ENCODE measurements around the gene HDAC7.
"Not testable (repeated sequence)": the region's sequence is repeated elsewhere in the genome, so short reads cannot be mapped to it uniquely, and the experiment has no call there.

The HDAC7 gene

DNA sequence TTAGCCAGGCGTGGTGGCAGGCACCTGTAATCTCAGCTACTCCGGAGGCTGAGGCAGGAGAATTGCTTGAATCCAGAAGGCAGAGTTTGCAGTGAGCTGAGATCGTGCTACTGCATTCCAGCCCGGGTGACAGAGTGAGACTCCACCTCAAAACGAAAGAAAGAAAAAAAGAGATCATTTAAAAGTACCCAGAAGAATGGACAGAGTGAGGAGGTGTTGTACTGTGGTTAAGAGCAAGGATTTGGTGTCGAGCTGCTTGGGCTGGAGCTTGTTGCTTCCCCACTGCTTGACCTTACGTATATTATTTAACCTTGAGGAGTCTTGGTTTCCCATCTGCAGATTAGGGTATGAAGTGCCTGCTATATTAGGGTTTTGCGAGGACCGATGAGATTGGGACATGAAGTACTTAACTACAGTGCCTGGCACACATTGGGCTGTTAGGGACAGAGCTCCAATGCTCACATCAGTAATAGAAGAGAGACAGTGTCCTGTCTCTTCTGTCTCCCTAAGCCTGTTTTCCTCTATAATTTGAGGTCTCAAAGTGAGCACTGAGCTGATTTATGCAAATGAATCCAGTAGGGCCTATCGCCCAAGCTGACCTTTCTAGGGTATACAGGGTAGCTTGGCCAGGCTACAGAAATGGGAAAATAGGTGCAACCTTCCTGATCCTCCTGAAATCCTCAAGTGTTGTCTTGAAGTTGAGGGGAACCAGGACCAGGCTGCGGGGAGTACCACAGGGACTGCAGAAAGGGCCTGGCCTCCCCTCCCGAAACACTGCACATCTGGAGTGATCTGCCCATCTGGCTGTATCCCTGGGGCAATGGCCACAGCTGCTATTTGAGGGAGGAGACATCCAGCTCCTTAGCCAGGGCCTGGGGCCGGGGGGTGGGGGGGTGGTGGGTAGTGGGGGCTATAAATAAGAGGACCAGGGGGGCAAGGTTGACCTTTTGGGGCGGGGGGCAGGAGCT, 8.6 kb upstream of the HDAC7 start:
- no peak for DNase-seq

DNA sequence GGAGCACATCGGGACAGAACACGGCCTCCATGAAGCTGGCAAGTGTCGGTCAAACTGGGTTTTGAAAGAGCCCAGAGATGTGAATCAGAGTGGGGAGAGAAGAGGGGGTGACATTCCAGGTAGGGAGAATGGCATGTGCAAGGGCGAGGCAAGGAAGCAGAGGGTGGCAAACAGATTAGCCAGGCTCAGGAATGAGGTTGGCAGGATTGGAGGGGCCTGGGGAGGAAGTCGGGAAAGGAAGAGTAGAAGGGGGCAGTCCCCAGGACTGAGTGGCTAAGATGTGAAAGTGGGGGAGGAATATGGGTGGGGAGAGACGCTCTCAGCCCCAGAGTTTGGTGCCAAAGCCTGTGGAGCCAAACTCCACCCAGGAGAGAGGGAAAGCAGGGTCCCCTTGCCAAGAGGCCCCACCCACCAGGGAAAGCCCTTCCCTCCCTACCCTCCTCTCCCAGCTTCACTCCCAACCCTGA, 5.5 kb upstream of the HDAC7 start:
- DNase-seq = no peak

DNA sequence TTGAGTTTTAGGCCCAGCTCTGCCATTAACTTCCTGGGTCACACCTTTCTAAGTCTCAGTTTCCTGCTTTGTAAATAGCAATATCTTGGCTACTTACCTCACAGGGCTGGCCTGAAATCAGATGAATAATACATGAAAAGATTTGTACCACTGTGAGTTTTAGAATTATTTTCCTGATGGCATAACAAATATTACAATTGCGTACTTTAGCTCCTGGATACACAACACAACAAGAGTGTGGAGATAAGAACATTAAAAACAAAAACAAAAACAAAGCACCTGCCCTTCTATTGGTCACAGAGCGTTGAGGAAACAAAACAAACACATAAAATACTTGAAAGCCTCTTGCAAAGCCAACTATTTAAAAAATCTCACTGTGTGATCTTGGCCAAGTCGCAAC, 4.9 kb upstream of the HDAC7 start:
- DNase-seq = no peak

DNA sequence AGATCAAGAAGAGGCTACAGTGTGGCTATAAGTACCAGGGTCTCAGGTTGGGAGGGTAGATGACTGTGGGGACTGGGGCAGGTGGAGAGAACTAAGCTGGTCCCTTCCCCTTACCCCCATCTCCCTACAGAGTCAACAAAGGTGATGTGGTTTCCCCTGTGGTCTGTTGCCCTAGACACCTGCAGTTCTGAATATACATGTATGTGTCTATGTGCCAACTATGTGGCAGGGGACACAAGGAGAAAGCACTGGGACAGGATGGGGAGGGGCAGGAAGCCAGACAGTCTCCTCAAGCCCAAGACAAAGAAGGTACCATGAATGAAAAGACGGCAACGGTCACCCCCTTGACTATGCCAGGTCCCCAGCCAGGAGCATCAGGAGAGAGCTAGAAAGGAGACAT, 4.5 kb upstream of the HDAC7 start:
- no peak for DNase-seq

DNA sequence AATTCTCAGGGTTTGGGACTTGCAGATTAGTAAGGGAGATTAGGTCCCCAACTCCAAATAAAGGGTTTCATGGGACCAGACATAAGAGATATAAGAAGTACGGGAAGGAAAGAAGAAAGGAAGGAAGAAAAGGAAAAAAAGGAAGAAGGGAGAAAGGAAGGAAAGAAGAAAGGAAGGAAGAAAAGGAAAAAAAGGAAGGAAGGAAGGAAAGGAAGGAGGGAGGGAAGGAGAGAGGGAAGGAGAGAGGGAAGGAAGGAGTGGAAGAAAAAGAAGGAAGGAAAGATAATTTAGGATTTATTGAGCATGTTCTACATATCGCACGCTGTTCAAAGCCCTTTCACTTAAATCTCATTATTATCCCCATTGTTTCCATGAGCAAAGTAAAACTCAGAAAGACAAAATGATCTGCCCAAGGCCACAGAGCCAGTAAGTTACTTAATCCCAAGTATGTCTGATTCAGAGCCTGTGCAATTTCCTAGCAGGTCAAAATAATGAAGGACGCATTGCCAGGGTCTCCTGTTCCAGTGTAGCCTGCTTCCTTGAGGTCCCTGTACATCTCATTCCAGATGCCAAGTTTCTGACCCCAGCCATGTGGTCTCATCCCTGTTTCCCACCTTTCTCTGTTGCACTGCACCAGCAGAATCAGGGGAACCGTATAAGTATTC, 3.9 kb upstream of the HDAC7 start:
- no peak for DNase-seq

DNA sequence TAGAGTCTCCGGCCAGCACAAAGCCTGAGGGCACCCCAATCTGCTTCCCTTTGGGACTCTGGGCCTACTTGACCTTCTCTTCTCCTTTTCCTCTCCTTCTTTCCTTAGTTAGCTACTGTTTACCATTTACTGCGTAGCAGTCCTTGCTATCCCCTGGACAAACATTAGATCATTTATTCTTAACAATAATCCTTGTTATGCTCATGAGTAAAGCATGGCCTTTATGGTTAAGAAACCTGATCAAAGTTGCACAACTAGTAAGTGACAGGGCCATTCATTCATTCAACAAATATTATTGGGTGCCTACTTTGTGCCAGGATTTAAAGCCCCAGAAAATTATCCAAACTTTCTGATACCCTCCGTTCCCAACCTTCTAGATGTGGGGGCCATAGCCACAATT, 3.2 kb upstream of the HDAC7 start:
- DNase-seq = no peak

DNA sequence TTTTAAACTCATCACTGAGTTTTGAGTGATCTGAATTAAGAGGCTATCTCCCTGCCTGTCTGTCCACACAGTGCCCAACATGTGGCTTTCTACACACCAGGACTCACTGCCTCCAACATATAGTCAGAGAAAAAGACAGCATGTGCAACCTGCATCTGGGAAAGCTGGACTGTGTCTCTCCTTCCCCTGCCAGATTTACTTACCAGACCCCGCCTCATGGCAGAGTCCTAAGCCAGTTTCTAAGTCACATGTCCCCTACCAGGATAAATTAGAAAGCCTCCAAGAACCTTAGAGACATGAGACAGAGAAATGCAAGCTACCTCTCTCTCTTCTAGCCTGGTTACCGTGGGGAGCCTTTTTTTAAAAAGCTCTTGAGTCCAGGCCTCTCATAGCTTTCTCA, 2.7 kb upstream of the HDAC7 start:
- no peak for DNase-seq

DNA sequence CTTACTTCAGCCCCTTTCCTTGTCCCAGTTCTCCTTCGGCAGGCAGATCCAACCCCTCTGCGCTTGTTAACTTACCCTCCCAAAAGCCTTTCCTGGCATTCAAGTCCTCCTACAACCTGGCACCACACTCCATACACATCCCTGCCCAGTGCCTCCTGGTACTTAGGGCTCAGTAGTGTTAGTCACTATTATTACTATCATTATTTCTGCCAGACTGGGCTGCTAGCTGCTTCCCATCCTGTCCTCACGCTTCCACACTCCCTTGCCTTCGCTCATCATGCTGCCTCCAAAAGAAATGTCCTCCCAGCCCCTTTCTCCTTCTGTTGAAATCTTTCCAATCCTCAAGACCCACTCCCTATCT, 1.6 kb upstream of the HDAC7 start:
- no peak for DNase-seq

DNA sequence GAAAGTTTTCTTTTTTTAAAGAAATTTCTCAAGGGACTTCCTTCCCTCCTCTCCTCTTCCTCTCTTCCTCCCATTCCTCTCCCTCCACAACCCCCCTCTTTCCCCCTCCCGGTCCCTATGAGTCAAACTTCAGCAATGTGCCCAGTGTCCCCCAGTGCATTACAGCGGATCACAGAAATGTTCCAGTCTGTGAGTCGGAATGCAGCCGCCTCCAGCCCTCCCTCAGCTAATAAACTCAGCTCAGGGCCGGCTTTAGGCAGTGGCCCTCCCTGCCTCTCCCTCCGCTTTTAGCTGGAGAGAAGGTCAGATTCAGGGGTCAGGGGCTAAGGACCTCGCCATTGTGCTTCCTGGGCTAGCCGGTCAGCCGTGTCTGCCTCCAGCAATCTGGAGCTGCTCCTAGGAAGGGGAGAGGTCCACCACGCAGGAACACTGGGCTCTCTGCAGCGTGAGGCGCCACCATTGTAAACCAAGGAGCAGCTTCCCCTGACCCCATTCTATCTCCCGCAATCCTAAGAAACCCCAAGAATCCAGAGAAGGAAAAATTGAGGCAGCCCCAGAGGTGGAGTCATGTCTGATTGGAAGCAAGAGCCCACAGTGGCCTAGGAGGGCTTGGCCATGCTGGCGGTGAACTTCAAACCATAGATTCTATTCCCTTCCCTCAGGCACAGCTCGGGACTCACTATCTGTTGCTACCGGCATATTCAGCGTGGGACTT, 1.1 kb upstream of the HDAC7 start:
- no peak for DNase-seq

DNA sequence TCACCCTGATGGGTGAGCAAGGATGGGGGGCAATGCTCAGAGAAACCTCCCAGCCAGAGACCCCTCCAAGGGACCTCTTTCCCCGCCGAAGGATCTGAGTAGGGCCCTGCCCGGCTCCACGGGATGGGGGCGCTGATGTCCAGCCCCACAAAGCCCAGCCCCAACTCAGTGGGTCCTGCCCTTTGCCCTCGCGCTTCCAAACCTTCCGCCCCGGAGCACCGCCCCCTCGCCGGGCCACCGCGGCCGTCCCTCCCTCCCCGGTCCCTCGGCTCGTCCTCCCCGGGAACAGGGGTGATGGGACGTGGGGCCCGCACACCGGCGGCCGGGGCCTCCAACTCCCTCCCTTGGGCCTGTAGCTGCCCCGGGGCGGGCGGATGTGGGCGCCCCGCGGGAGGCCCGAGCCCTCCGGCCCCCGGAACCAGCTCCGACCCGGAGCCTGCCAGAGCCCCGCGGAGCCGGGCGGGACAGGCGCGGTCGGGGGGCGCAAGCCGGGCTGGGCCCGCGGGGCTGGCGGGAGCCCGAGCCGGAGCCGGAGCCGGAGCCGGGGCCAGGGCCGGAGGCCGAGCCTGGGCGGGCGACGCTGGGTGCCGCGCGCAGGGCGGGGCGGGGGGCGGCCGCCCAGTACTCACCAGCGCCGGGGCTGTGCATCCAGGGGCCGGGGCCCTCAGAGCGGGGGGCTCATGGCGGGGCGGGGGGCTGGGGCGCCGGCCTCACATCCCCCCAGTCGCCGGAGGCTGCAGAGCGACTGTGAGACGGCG, 386 bp downstream of the HDAC7 start:
- DNase-seq = no peak

DNA sequence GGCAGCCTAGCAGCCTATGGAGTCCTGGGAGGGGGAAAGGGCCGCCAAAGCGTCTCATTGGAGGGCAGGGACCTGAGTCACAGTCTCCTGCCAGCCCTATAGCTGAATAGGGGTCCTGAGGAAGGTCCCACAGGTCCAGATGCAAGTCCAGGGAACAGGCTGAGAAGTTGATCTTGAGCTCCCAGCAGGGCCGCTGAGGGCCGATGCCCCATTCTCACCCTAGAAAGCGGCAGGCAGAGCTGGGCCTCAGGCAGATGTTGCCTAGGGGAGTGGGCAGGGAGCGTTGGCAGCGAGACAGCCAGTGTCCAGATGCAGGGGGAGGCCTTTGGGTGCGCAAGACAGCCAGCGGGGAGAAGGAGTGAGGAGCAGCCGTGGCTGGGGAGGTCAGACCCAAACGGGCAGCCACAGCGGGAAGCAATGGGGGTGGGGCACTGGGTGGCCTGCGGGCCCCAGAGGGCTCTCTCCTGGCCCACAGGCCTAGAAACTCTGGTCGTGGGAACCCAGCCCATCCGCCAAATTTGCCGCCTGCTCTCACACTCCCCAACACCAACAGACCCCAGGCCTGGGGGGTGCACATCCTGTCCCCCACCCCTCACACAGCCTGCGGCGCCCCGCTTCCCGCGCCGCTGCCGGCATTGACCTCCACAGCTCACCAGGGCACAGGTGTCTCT, 1.1 kb downstream of the HDAC7 start:
- DNase-seq = no peak

DNA sequence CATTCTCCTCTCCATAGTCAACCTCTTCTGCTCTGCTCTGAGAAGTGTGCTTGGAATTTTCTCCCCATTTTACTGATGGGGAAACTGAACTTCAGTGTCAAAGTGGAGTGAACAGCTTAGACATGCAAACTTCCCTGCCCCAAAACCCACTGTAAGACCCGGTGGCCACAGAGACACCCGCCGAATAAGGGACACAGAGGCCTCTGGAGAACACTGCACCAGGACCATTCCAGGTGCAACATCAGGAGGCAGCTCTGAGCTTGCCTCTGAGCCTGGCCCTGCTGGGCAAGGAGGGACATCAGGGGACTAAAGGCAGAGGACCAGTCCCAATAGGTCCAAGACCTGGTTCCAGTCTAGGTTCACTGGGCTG, 1.7 kb downstream of the HDAC7 start:
- no peak for DNase-seq

DNA sequence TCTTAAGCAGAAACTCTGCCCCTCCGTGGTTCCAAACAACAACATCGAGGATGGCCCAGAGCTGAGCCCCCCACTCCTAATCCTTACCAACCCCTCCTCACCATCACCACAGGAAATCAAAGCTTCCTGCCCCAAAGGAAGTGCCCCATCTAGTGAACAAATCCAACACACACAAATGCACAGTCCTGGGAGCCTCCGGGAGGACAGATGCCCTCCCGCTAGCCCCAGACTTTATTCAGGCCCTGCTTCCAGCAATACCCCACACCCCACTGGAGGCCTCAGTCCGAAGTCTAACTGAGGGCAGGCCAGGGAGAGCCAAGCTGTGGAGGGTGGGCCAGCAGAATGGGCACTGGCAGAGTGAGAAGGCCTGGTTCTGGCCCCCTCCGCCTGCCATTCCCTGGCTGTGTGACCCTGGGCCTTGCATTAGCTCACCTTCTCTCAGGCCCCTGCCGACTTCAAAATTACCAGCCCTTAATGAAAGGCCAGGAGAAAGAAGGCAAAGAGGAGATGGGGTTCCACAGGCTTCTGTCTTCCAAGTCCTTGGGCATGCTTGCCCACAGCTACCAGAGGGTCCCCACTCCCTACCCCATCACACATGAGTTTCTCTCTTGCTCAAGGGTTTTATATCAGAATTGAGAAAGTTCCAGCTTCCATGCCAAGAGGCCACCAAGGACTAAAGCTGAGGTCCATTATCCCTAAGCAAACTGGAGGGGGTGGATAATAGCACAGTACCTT, 2.3 kb downstream of the HDAC7 start:
- DNase-seq = no peak

DNA sequence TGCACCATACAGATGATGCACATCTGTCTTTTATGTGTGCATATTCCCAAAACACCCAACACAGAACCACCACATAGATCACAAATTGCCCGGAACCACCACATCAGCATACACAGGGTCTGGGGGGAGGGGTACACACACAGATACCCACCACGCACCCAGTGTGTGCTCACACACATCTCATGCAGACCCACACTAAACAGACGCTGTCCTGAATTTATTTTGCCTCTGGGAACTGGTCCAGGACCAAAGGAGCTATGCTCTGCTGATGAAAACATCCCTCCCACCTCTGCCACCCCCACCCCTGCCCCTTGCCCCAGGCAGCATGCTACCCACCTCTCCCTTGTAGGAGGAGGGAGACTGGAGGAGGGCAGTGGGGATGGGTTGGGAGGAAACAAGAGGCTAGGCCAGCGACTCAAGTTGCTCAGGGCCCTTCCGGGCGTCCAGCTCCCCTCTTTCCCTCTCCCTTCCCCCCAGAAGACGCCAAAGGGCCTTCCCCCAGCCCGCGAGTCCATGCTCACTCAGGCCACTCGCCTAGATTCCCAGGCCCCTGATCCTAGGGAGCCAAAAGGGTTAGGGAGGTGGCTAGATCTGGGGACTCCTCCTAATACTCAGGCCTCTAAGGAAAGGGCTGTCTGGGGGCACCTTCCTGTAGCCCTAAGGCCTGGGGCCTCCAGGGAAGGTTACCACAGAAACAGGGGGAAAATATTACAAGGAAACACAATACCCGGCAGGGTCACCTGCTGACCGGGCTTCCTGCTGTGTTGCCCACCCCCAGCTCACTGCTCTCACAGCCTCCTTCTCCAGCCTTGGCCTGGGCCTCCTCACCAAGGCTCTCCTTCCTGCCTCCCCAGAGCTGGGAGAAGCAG, 3.1 kb downstream of the HDAC7 start:
- DNase-seq = no peak

DNA sequence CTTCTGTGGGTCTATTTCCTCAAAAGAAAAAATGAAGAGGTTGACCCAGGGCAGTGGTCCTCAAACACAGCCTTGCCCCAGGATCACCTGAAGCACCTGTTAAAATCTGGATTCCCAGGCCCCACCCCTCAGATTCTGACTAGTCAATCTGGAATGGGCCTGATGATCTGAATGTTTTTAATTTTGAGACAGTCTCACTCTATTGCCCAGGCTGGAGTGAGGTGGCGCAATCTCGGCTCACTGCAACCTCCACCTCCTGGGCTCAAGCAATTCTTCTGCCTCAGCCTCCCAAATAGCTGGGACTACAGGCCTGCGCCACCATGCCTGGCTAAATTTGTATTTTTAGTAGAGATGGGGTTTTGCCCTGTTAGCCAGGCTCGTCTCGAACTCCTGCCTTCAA, 4.3 kb downstream of the HDAC7 start:
- not testable (repeated sequence) for DNase-seq

DNA sequence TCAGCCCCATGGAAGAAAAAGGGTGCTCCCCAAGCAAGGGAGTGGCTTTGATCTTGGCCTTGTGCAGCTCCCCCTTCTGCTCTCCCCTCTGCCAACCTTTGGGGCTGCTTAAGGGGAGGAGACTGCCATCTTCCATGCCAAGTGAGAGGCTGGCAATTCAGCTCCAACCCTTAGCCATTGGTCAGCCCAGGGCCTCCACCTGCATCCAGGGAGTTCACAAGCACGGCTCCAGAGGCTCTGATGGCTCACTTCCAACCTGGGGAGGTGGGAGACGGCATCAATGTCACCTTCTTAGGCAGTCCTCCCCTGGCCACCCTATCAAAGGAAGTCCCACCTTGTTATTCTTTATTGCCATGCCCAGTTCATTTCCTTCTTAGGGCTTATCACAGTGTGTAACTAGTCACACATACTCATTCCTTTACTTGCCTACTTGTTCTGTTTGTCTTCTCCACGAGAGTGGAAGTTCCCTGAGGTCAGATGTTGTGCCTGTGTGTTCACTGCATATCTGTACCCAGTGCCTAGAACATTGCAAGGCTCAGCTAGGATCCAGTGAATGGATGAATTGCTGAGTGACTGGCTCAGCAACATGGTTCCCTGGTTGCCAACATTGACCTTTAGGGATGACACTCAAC, 5.0 kb downstream of the HDAC7 start:
- no peak for DNase-seq

DNA sequence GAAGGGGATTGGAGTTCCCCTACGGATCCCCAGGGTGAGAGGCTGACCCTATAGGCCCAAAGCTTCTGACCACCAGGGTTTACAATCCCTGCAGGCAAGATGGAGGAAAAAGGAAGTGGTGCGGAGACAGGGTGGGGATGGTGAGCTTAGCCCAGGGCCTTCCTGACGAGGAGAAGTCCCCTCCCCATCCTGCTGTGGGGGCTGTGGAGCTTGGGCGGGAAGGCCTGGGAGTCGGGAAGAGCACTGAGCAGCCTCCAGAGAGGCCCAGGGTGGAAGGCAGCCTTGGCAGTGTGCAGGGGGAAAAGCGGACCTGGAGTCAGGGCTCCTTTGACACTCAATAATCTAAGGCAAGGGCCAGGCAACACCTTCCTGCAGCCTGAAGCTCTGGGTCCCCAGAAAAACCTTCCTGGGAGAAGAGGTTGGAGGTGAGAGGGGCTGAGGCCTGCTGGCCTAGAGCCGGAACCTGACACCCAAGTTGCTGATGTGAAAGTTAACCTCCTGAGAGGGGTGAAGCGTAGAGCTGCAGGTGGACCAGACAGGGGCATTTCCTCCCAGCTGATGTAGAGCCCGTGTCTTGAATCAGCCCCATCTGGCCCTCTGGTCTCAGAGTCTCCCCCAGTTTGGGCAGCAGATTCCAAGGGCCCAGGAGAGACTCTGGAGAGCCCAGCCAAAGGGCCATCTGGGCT, 6.0 kb downstream of the HDAC7 start:
- DNase-seq = no peak

DNA sequence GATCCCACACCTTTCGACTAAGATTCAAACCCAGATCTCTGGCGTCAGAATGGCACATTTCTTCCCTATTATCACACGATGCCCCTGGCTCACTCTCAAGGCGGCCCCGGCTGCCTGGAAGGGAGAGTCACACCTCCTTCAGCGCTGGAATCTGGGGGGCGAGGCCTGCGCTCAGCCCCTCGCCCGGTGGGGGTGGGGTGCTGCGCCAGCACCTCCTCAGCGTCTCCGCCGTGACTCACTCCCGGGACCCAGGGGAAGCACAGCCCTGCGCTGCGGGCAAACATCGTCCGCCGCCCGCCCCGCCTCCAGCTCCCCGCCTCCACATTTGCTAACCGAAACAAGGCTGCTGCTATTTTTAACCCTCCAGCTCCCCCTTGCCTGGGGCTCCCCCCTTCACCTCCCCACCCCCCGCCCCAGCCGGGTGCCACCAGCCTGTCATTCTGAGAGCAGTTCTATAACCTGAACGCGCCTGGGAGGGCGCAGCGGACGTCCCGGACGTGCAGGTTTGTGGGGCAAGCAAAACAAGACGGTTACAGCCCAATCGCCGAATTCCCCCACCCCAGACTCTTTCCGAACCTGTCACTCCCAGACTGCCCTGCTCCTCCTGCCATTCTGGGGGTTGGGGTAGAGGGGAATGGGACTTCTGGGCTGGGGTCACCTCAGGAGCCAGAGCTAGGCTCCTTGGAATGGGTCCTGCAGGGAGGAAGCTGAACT, 6.7 kb downstream of the HDAC7 start:
- peak; percentile 32 for DNase-seq
